Sigmoid colon (tissue), 7 donors: ENCODE results near the gene DNHD1. TPM values are rescaled to one million over a fixed set of nuclear protein-coding genes. Genes with fewer than 3 reads are reported as not detected.

ENCODE experiments used
- DNase-seq: peaks from one replicate; pipeline ENCODE4 v3.0.0-alpha.2; 2019
- H3K27ac ChIP-seq, 4 donors: fragments of 200-600 bp; sonication (generic); one replicate each; pipeline ENCODE4 v1.5.1; 2016 to 2019; ENCODE audit warnings: mild to moderate bottlenecking in 1 of 4
- H3K27me3 ChIP-seq, 3 donors: fragments of 200-600 bp; sonication (generic); one replicate each; pipeline ENCODE4 v1.5.1; 2019; ENCODE audit warnings: mild to moderate bottlenecking in 1 of 3
- H3K36me3 ChIP-seq, 4 donors: fragments of 200-600 bp; sonication (generic); one replicate each; pipeline ENCODE4 v1.5.1; 2016 to 2019
- H3K4me1 ChIP-seq, 4 donors: fragments of 200-600 bp; sonication (generic); one replicate each; pipeline ENCODE4 v1.5.1; 2017 to 2019
- H3K4me3 ChIP-seq, 4 donors: fragments of 200-600 bp; sonication (generic); one replicate each; pipeline ENCODE4 v1.5.1; 2017 to 2019; ENCODE audit warnings: mild to moderate bottlenecking in 2 of 4, moderate library complexity in 1 of 4
- H3K9me3 ChIP-seq, 4 donors: fragments of 200-600 bp in 3 of 4; sonication (generic) in 3 of 4; one replicate each; pipeline versions ENCODE4 v1.5.1 to v1.6.1; 2013 to 2019
- CTCF ChIP-seq, 4 experiments: fragments of 450-650 bp in 3 of 4; fragments of 200-600 bp in 1 of 4; IDR thresholded peaks; one replicate each; pipeline ENCODE4 v1.5.1; 2016 to 2019; ENCODE audit warnings: antibody characterized with exemption in 4 of 4, mild to moderate bottlenecking in 3 of 4, moderate library complexity in 2 of 4
- EP300 ChIP-seq, 4 donors: sonication (generic); formaldehyde crosslinking; IDR thresholded peaks; one replicate each; pipeline ENCODE4 v1.6.1; 2017; ENCODE audit warnings: antibody characterized with exemption in 4 of 4
- POLR2A ChIP-seq, 2 donors: fragments of 450-650 bp; IDR thresholded peaks; one replicate each; pipeline ENCODE4 v1.6.1; 2016; ENCODE audit warnings: antibody characterized with exemption in 2 of 2, mild to moderate bottlenecking in 2 of 2, moderate library complexity in 2 of 2
- POLR2AphosphoS5 ChIP-seq, 4 donors: sonication (generic); formaldehyde crosslinking; IDR thresholded peaks; one replicate each; pipeline ENCODE4 v1.6.1; 2017; ENCODE audit warnings: antibody characterized with exemption in 4 of 4
- WGBS, 2 donors: extraction: QIAGEN DNeasy Blood & Tissue Kit; methylation state at CpG; one replicate each; pipeline ENCODE4 v1.1.7; 2013; 5-methylcytosine and 5-hydroxymethylcytosine counted together
- intact Hi-C: fragments of 100-400 bp; cut with DNase I; formaldehyde crosslinking; loops from one replicate; pipeline ENCODE4 v1.15.1; 2023
- polyA plus RNA-seq, 3 donors: library from polyadenylated mRNA; stranded (reverse); fragments of 200-250 nt; gene quantifications; one replicate each; pipeline ENCODE4 v1.2.3, GENCODE V29; 2013
- total RNA-seq, 4 donors: library from RNA; depleted of rRNA; stranded (reverse); fragments of >200 nt; gene quantifications; one replicate each; pipeline ENCODE4 v1.1.0, GENCODE V29; 2016
- donor health status: healthy with polysubstance abuse.
- donor health status: Bipolar disorder and iron deficiency.
- donor health status: healthy.

Gene DNHD1
- total and polyA plus RNA-seq, 7 donors, result 1.4 to 29.9 (median 12.5) TPM

GRCh38 chr11:6538456-6538855 lies 41.4 kb downstream of the DNHD1 start:
- 84 to 90% methylated on average over 8 of the region's 8 CpGs for WGBS, 2 donors
- Histone ChIP-seq H3K27ac (no peak overlapping the region), H3K4me3 (no peak overlapping the region), H3K9me3 (no peaks in the 10 kb centered on the region), H3K36me3 (peaks cover 0 to 15% (median 0%) of the 10 kb centered on the region in 4 donors), H3K4me1 (peaks cover 0 to 6% (median 0%) of the 10 kb centered on the region in 4 donors), H3K27me3 (no peaks in the 10 kb centered on the region)
- DNase-seq, result no peak
- TF ChIP-seq POLR2AphosphoS5 (IDR thresholded peaks at IDR 0.05), result no peak
- TF ChIP-seq EP300 (IDR thresholded peaks at IDR 0.05), result no peak
- no peak for TF ChIP-seq CTCF (IDR thresholded peaks at IDR 0.05)
- no peak for TF ChIP-seq POLR2A (IDR thresholded peaks at IDR 0.05)
- intact Hi-C loops, result no loop called here

GRCh38 chr11:6538945-6539344 lies 41.9 kb downstream of the DNHD1 start:
- Histone ChIP-seq H3K36me3 (peaks cover 0 to 10% (median 0%) of the 10 kb centered on the region in 4 donors), H3K27me3 (no peaks in the 10 kb centered on the region), H3K4me3 (no peak overlapping the region), H3K4me1 (peaks cover 0 to 1% (median 0%) of the 10 kb centered on the region in 4 donors), H3K9me3 (no peaks in the 10 kb centered on the region), H3K27ac (no peak overlapping the region)
- intact Hi-C loops, result no loop called here
- WGBS, 2 donors, result 85 to 90% methylated on average over 3 of the region's 3 CpGs
- DNase-seq, result no peak
- TF ChIP-seq CTCF (IDR thresholded peaks at IDR 0.05), result no peak
- TF ChIP-seq POLR2A (IDR thresholded peaks at IDR 0.05), result no peak
- TF ChIP-seq EP300 (IDR thresholded peaks at IDR 0.05), result no peak
- TF ChIP-seq POLR2AphosphoS5 (IDR thresholded peaks at IDR 0.05), result no peak

- H3K36me3 ChIP-seq, result peaks cover 0 to 12% (median 1%) of the 10 kb centered on the region in 4 donors
- no peaks in the 10 kb centered on the region for H3K27me3 ChIP-seq
- no peaks in the 10 kb centered on the region for H3K4me1 ChIP-seq
- no peak overlapping the region for H3K27ac ChIP-seq
- 95% methylated on average over 12 of the region's 12 CpGs for WGBS, 2 donors
- H3K9me3 ChIP-seq, result no peaks in the 10 kb centered on the region
- H3K4me3 ChIP-seq, result no peak overlapping the region
- no peak for TF ChIP-seq EP300 (IDR thresholded peaks at IDR 0.05)
- TF ChIP-seq CTCF (IDR thresholded peaks at IDR 0.05), result no peak
- no peak for TF ChIP-seq POLR2A (IDR thresholded peaks at IDR 0.05)
- TF ChIP-seq POLR2AphosphoS5 (IDR thresholded peaks at IDR 0.05), result no peak
- intact Hi-C loops, result no loop called here
- DNase-seq, result no peak
These were observed 42.7 kb downstream of the DNHD1 start for GRCh38 chr11:6539748-6540268.

GRCh38 chr11:6541356-6541755 lies 44.3 kb downstream of the DNHD1 start:
- Histone ChIP-seq H3K27me3 (no peaks in the 10 kb centered on the region), H3K4me1 (no peaks in the 10 kb centered on the region), H3K4me3 (no peak overlapping the region), H3K36me3 (peaks cover 0 to 21% (median 6%) of the 10 kb centered on the region in 4 donors), H3K27ac (no peak overlapping the region), H3K9me3 (no peaks in the 10 kb centered on the region)
- intact Hi-C loops, result no loop called here
- WGBS, 2 donors, result 72 to 88% methylated on average over 4 of the region's 4 CpGs
- no peak for DNase-seq
- TF ChIP-seq CTCF (IDR thresholded peaks at IDR 0.05) (no peak), POLR2AphosphoS5 (IDR thresholded peaks at IDR 0.05) (no peak), POLR2A (IDR thresholded peaks at IDR 0.05) (no peak), EP300 (IDR thresholded peaks at IDR 0.05) (no peak)

GRCh38 chr11:6542727-6543126 lies 45.6 kb downstream of the DNHD1 start:
- WGBS, 2 donors, result 84 to 86% methylated on average over 2 of the region's 2 CpGs
- H3K4me3 ChIP-seq, result no peak overlapping the region
- no peak for DNase-seq
- no peak for TF ChIP-seq POLR2AphosphoS5 (IDR thresholded peaks at IDR 0.05)
- no peak for TF ChIP-seq POLR2A (IDR thresholded peaks at IDR 0.05)
- TF ChIP-seq CTCF (IDR thresholded peaks at IDR 0.05), result no peak
- TF ChIP-seq EP300 (IDR thresholded peaks at IDR 0.05), result no peak
- H3K4me1 ChIP-seq, result no peaks in the 10 kb centered on the region
- H3K9me3 ChIP-seq, result no peaks in the 10 kb centered on the region
- H3K36me3 ChIP-seq, result peaks cover 0 to 34% (median 7%) of the 10 kb centered on the region in 4 donors
- H3K27ac ChIP-seq, result no peak overlapping the region
- no peaks in the 10 kb centered on the region for H3K27me3 ChIP-seq
- intact Hi-C loops, result no loop called here
